ENCODE data around the gene SEZ6L.

Gene SEZ6L

DNA sequence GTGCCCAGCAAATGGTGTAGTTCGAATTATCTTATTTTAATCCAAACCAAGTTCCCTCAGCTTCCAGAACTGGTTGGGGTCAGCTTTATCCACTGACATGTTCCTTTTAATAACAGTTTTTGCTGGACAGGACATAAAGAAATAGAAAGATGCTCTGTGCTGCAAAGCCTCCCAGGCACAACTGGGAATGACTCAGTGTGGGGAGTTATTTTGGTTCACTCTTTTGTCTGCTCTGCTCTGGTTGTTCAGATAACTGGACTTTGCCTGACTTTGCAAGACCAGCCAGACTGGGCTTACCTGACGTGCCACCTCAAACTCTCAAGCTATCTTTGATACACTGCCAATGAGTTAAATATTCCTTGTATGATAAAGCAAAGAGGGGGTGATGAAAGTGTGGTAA is 25.6 kb downstream of the SEZ6L start:
- no peak overlapping the region for H3K27ac ChIP-seq (ENCODE audit: low read depth, low read length)
- no peaks in the 10 kb centered on the region for H3K4me1 ChIP-seq (ENCODE audit: control insufficient read depth, insufficient read depth, low read length)
- H3K9ac ChIP-seq (ENCODE audit: low read length) = no peak overlapping the region
- H3K36me3 ChIP-seq (ENCODE audit: control insufficient read depth, insufficient read depth, low read length) = no peaks in the 10 kb centered on the region
- H3K27me3 ChIP-seq (ENCODE audit: control insufficient read depth, insufficient read depth, low read length) = no peaks in the 10 kb centered on the region
- no peak overlapping the region for H3K4me3 ChIP-seq (ENCODE audit: low read length)

DNA sequence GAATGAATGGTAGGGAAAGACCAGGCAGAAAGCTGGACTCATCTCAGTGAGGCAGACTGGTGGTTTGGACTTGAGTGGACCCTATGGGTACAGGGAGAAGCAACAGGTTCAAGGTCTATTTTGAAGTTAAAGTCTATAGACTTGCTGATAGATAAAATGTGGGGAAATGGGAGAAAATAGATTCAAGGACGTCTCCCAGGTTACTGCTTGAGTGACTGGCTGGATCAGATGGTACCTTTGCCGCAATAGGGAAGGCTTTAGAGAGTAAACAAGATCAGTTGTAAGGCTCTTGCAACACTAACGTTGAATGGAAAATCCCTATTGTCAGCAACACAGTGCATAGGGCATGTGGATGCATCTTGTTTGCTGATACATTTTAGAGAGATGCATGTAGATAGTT is 27.4 kb downstream of the SEZ6L start:
- H3K4me1 ChIP-seq (ENCODE audit: control insufficient read depth, insufficient read depth, low read length) = no peaks in the 10 kb centered on the region
- no peak overlapping the region for H3K27ac ChIP-seq (ENCODE audit: low read depth, low read length)
- H3K4me3 ChIP-seq (ENCODE audit: low read length) = no peak overlapping the region
- no peak overlapping the region for H3K9ac ChIP-seq (ENCODE audit: low read length)
- H3K27me3 ChIP-seq (ENCODE audit: control insufficient read depth, insufficient read depth, low read length) = no peaks in the 10 kb centered on the region
- no peaks in the 10 kb centered on the region for H3K36me3 ChIP-seq (ENCODE audit: control insufficient read depth, insufficient read depth, low read length)

DNA sequence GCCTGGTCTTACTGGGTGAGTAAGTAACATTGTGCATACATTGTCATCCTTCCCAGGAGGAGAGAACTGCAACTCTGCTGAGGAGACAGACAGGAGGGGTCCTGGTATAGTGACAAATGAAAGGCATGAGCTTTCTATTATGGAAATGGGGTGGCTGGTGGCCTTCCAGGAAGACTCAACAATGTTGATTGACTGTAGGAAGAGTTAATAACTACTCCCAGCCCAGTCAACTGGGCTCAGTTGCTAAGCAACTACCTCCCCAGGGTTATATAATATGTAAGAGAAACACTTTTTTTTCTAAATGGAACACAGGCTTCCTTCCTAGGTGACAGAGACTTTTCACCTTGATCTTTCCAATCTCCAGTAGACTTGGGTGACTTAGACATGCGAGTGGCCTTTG is 28.2 kb downstream of the SEZ6L start:
- Histone ChIP-seq H3K4me1 (ENCODE audit: control insufficient read depth, insufficient read depth, low read length) (no peaks in the 10 kb centered on the region), H3K4me3 (ENCODE audit: low read length) (no peak overlapping the region), H3K27ac (ENCODE audit: low read depth, low read length) (no peak overlapping the region), H3K9ac (ENCODE audit: low read length) (no peak overlapping the region), H3K27me3 (ENCODE audit: control insufficient read depth, insufficient read depth, low read length) (no peaks in the 10 kb centered on the region), H3K36me3 (ENCODE audit: control insufficient read depth, insufficient read depth, low read length) (no peaks in the 10 kb centered on the region)

DNA sequence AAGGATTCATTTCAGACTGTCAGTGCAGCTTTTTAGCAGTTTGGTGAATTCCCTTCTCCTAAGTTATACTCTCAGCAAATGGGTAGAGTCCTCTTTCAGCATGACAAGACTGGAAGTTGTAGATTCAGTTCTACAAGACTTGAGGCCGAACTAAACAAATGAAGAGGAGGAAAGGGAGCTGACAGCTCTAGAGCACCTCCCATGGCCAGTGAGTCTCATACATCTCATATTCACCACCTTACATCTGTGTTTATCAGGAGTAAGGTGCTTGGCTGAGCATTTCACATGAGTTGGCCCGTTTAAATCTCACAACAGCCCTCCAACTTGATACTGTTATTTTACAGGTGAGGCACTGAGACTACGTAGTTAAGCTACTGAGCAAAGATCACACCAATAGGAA is 30.4 kb downstream of the SEZ6L start:
- Histone ChIP-seq H3K27me3 (ENCODE audit: control insufficient read depth, insufficient read depth, low read length) (no peaks in the 10 kb centered on the region), H3K4me3 (ENCODE audit: low read length) (no peak overlapping the region), H3K4me1 (ENCODE audit: control insufficient read depth, insufficient read depth, low read length) (no peaks in the 10 kb centered on the region), H3K27ac (ENCODE audit: low read depth, low read length) (no peak overlapping the region), H3K9ac (ENCODE audit: low read length) (no peak overlapping the region), H3K36me3 (ENCODE audit: control insufficient read depth, insufficient read depth, low read length) (no peaks in the 10 kb centered on the region)

DNA sequence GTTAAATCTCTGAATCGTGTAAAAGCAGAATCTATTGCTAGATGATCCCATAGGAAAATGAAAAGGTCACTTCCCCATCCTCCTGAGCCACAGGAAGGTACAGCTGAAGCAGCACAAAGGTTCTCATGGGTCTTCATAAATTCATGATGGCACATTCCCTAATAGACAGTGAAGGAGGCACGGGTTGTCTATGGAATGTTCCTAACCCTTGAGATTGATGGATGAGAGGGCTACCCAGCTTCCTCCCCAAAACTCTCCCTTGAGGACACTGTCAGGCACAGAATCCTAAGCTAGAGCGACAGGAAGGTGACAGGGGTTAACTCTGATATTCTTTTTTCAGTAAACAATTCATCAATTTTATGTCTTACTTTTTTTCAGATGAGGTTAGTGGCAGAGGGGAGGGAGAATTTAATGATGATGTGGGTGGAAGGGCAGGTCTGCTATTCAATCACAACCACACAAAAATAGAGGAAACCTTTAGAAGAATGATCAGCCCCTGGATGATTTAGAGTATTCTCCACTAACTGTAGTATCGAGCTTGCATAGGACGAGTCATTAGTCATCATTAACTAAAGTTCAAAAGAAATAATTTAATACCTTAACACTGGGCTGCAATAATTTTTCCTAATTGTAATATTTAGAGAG is 33.1 kb downstream of the SEZ6L start:
- Histone ChIP-seq H3K9ac (ENCODE audit: low read length) (no peak overlapping the region), H3K4me1 (ENCODE audit: control insufficient read depth, insufficient read depth, low read length) (no peaks in the 10 kb centered on the region), H3K36me3 (ENCODE audit: control insufficient read depth, insufficient read depth, low read length) (no peaks in the 10 kb centered on the region), H3K27me3 (ENCODE audit: control insufficient read depth, insufficient read depth, low read length) (no peaks in the 10 kb centered on the region), H3K27ac (ENCODE audit: low read depth, low read length) (no peak overlapping the region), H3K4me3 (ENCODE audit: low read length) (no peak overlapping the region)

DNA sequence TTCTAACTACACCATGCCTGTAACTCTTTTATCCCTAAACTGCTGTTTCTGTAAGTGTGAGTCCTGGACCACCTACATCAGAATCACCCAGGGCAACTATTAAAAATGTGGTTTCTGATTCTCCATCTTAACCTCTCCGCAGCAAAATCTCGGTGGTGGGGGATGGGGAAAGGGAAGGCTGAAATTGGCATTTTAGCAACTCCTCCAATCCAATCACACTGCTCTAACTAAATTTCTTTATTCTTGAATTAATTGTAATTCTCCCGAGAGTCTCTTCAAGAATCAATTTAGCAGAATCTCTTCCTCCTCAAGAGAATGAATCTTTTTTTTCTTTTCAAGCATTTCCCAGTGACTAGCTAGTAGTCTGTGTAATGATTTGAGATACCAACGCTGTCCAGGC is 36.2 kb downstream of the SEZ6L start:
- H3K36me3 ChIP-seq (ENCODE audit: control insufficient read depth, insufficient read depth, low read length) = no peaks in the 10 kb centered on the region
- no peaks in the 10 kb centered on the region for H3K4me1 ChIP-seq (ENCODE audit: control insufficient read depth, insufficient read depth, low read length)
- H3K27ac ChIP-seq (ENCODE audit: low read depth, low read length) = no peak overlapping the region
- H3K4me3 ChIP-seq (ENCODE audit: low read length) = no peak overlapping the region
- no peaks in the 10 kb centered on the region for H3K27me3 ChIP-seq (ENCODE audit: control insufficient read depth, insufficient read depth, low read length)
- no peak overlapping the region for H3K9ac ChIP-seq (ENCODE audit: low read length)

DNA sequence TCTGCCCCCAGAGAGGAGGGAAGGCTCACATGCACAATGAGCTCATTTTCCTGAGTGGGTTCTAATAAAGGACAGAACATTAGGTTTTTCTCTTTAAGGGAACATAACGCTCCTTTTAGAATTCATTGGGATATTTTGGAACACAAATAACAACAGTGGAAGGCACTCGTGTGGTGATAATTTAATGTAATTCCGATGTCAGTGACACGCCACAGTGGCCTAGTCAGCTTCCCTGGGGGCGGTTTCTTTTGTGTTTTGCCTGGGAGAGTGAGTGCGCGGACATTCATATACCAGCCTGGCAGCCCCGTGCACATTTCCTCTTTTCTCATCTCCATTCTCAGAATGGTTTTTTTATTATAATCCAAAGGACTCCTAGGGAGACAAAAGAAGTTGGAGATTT is 41.1 kb downstream of the SEZ6L start:
- no peak overlapping the region for H3K4me3 ChIP-seq (ENCODE audit: low read length)
- H3K9ac ChIP-seq (ENCODE audit: low read length) = no peak overlapping the region
- H3K36me3 ChIP-seq (ENCODE audit: control insufficient read depth, insufficient read depth, low read length) = no peaks in the 10 kb centered on the region
- H3K27ac ChIP-seq (ENCODE audit: low read depth, low read length) = no peak overlapping the region
- no peaks in the 10 kb centered on the region for H3K27me3 ChIP-seq (ENCODE audit: control insufficient read depth, insufficient read depth, low read length)
- no peaks in the 10 kb centered on the region for H3K4me1 ChIP-seq (ENCODE audit: control insufficient read depth, insufficient read depth, low read length)

DNA sequence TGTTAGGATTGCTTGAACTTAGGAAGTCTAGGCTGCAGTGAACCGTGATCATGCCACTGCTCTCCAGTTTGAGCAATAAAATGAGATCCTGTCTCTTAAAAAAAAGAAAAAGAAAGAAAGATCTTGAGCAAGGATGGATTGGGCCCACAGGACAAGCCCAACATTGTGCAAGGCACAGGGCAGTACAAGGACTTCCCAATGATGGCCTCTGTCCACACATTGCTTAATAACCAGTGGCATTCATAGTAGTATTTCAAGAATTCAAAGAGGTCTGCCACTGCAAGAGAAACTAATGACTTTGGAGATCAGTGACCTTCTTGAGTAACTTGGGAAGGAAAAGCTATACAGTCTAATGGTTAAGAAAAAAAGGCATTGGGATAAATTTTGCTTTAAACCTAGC is 44.6 kb downstream of the SEZ6L start:
- no peaks in the 10 kb centered on the region for H3K27me3 ChIP-seq (ENCODE audit: control insufficient read depth, insufficient read depth, low read length)
- no peaks in the 10 kb centered on the region for H3K4me1 ChIP-seq (ENCODE audit: control insufficient read depth, insufficient read depth, low read length)
- H3K9ac ChIP-seq (ENCODE audit: low read length) = no peak overlapping the region
- no peak overlapping the region for H3K4me3 ChIP-seq (ENCODE audit: low read length)
- no peak overlapping the region for H3K27ac ChIP-seq (ENCODE audit: low read depth, low read length)
- H3K36me3 ChIP-seq (ENCODE audit: control insufficient read depth, insufficient read depth, low read length) = no peaks in the 10 kb centered on the region

DNA sequence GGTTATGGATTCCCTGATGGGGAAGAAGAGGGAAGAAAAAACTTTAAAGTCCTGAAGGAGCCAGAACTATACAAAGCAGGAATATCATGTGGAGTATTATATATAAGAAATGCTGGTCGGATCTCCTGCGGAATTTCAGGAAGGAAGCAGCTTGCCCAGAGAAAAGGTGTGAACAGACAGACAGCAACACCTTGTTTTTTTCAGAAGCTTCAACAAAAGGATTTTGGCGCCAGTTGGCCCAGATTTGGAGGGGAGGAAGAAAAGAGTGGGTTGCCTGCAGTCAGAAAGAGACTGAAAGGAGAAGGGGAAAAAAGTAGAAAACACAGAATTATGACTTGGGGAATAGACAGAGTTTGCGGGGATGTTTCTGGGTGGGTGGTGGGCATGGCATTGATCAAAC is 45.2 kb downstream of the SEZ6L start:
- Histone ChIP-seq H3K36me3 (ENCODE audit: control insufficient read depth, insufficient read depth, low read length) (no peaks in the 10 kb centered on the region), H3K4me3 (ENCODE audit: low read length) (no peak overlapping the region), H3K27me3 (ENCODE audit: control insufficient read depth, insufficient read depth, low read length) (no peaks in the 10 kb centered on the region), H3K9ac (ENCODE audit: low read length) (no peak overlapping the region), H3K27ac (ENCODE audit: low read depth, low read length) (no peak overlapping the region), H3K4me1 (ENCODE audit: control insufficient read depth, insufficient read depth, low read length) (no peaks in the 10 kb centered on the region)

DNA sequence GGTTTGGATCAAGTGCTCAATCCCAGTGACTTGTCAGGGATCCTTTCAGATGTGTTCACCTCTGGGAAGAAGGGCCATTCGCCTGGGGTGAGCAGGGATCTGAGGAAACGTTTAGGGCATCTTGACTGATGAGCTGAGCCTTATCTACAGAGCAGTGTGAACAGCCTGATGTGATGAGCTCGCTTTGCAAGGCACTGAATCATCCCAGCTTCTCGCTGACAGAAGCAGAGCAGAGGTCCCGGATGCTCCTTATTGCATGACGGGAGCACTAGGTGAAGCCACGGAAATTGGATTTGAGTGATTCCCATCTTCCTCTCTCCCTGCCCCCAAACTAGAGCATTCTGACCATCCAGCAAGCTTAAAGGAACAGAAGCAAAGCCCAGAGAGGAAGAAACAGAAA is 46.5 kb downstream of the SEZ6L start:
- Histone ChIP-seq H3K27ac (ENCODE audit: low read depth, low read length) (no peak overlapping the region), H3K9ac (ENCODE audit: low read length) (no peak overlapping the region), H3K36me3 (ENCODE audit: control insufficient read depth, insufficient read depth, low read length) (no peaks in the 10 kb centered on the region), H3K4me3 (ENCODE audit: low read length) (no peak overlapping the region), H3K27me3 (ENCODE audit: control insufficient read depth, insufficient read depth, low read length) (no peaks in the 10 kb centered on the region), H3K4me1 (ENCODE audit: control insufficient read depth, insufficient read depth, low read length) (no peaks in the 10 kb centered on the region)

DNA sequence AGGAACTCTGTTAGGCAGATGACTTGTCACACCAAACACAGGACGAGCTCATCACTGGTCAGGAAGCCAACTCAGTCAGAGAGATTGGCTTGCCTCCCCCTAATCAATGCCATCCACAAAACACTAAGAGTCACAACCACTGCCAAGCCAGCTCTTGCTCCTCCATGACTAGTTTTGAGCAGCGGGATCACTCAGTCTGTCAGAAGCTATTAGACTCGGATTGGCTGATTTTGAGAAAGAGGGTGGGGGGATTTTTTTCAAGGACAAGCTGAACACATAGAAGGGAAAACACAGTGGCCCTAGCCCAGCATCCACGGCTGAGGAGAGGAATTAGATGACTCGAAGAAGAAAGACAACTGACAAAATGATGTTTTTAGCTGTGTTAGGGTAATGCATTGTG is 55.9 kb downstream of the SEZ6L start:
- Histone ChIP-seq H3K36me3 (ENCODE audit: control insufficient read depth, insufficient read depth, low read length) (no peaks in the 10 kb centered on the region), H3K9ac (ENCODE audit: low read length) (no peak overlapping the region), H3K4me3 (ENCODE audit: low read length) (no peak overlapping the region), H3K27ac (ENCODE audit: low read depth, low read length) (no peak overlapping the region), H3K4me1 (ENCODE audit: control insufficient read depth, insufficient read depth, low read length) (no peaks in the 10 kb centered on the region), H3K27me3 (ENCODE audit: control insufficient read depth, insufficient read depth, low read length) (no peaks in the 10 kb centered on the region)

DNA sequence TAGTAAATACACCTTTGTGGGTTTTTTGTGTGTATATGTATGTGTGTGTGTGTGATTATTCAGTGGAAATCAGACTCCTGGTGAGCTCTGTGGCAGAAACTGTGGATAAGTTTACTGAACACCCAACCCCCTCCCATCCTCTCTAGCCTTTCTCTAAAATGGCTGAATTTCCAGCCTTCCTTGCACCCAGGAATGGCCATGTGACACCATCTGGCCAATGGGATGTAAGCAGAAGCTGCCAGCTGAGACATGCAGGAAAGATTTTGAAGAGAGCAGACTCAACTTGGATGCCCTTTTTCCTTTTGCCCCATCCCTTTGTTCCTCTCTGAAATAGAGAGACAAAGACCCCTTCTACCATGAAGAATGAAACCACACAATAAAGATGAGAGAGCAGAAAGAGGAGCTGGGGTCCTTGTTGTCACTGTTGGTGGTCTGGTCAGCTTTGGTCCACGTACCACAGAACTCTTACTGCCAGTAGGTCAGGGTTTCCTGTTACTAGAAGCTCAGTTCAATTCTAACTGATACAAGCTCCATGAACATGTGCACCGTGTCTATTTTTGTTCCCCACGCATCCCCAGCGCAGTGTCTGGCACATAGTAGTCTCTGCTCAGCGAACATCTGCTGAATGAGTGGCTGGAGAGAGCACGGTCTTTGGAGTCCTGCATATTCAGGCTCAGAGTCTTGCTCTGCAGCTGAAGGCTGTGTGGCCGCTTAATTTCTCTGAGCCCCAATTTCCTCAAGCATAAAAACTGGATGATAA is 57.5 kb downstream of the SEZ6L start:
- H3K27me3 ChIP-seq (ENCODE audit: control insufficient read depth, insufficient read depth, low read length) = no peaks in the 10 kb centered on the region

DNA sequence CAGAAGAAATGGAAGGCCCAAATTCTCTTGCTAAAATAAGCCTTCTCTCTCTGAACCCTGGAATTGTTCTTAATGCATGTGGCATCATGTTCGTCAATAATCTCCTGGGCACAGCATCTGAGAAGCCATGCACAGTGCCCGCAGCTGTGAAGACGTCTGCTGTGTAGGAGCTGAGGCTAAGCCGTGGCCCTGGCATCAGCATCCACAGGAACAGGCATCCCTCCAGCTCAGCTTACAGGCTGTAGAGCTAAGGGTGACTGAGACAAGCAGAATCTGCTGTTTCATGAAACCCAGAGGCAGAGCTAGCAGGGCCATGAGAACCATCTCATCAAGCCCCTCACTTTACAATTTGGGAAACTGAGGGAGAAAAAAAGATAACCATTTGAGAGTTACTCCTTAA is 60.6 kb downstream of the SEZ6L start:
- H3K27ac ChIP-seq (ENCODE audit: low read depth, low read length) = no peak overlapping the region
- H3K27me3 ChIP-seq (ENCODE audit: control insufficient read depth, insufficient read depth, low read length) = peaks cover 2% of the 10 kb centered on the region
- H3K4me3 ChIP-seq (ENCODE audit: low read length) = no peak overlapping the region
- no peaks in the 10 kb centered on the region for H3K36me3 ChIP-seq (ENCODE audit: control insufficient read depth, insufficient read depth, low read length)
- no peaks in the 10 kb centered on the region for H3K4me1 ChIP-seq (ENCODE audit: control insufficient read depth, insufficient read depth, low read length)
- no peak overlapping the region for H3K9ac ChIP-seq (ENCODE audit: low read length)

More for the DNA sequence above, 57.5 kb downstream of the SEZ6L start:
- Histone ChIP-seq H3K36me3 (ENCODE audit: control insufficient read depth, insufficient read depth, low read length) (no peaks in the 10 kb centered on the region), H3K4me3 (ENCODE audit: low read length) (no peak overlapping the region), H3K27ac (ENCODE audit: low read depth, low read length) (no peak overlapping the region), H3K4me1 (ENCODE audit: control insufficient read depth, insufficient read depth, low read length) (no peaks in the 10 kb centered on the region), H3K9ac (ENCODE audit: low read length) (no peak overlapping the region)

Data from rectal smooth muscle tissue (tissue), 1 donor.